WTC11 (cell line): Measurements from ENCODE around the gene CEP78. TPM values are rescaled to one million over a fixed set of nuclear protein-coding genes. Genes with fewer than 3 reads are reported as not detected.

Source experiments
- ATAC-seq: fragments of 200-7000 bp; cut with Tn5 transposase; 2 replicates; pipeline ENCODE4 v1.10.0; 2021; ENCODE audit warnings: mild to moderate bottlenecking, moderate library complexity
- CTCF ChIA-PET: fragments of 300-600 bp; sonication (Branson Sonifier 250); formaldehyde crosslinking; loops from one replicate; lab custom pipeline; 2021; ENCODE audit warnings: antibody characterized with exemption; lab: Charles Lee
- POLR2A ChIA-PET: fragments of 350-600 bp; sonication (Branson Sonifier 250); formaldehyde crosslinking; loops from one replicate; lab custom pipeline; 2021; ENCODE audit warnings: antibody characterized with exemption; lab: Charles Lee
- DNase-seq: peaks from one replicate; pipeline ENCODE4 v3.0.0; 2021; ENCODE audit warnings: low spot score
- H3K27ac Mint-ChIP-seq: 2 replicates; pipeline ENCODE4 v1.8.0; 2021; ENCODE audit warnings: mixed read lengths
- H3K27me3 Mint-ChIP-seq: 2 replicates; pipeline ENCODE4 v1.8.0; 2021; ENCODE audit warnings: low read depth, mild to moderate bottlenecking, moderate library complexity, mixed read lengths
- H3K36me3 Mint-ChIP-seq: 2 replicates; pipeline ENCODE4 v1.8.0; 2021; ENCODE audit warnings: mixed read lengths
- H3K4me1 Mint-ChIP-seq: 2 replicates; pipeline ENCODE4 v1.8.0; 2022; ENCODE audit warnings: mixed read lengths
- H3K4me3 Mint-ChIP-seq: 2 replicates; pipeline ENCODE4 v1.8.0; 2021; ENCODE audit warnings: mild to moderate bottlenecking, moderate library complexity, mixed read lengths
- H3K9me3 Mint-ChIP-seq: 2 replicates; pipeline ENCODE4 v1.8.0; 2021; ENCODE audit warnings: mixed read lengths
- ELF4 ChIP-seq: sonication (generic); formaldehyde crosslinking; IDR thresholded peaks from 2 replicates; pipeline ENCODE4 v1.8.1; 2022; ENCODE audit warnings: low read depth, mild to moderate bottlenecking, moderate library complexity, missing genetic modification reagents
- ETV6 ChIP-seq: sonication (generic); formaldehyde crosslinking; IDR thresholded peaks from 2 replicates; pipeline ENCODE4 v1.8.1; 2022; ENCODE audit warnings: mild to moderate bottlenecking, missing genetic modification reagents
- FOXK1 ChIP-seq: sonication (generic); formaldehyde crosslinking; IDR thresholded peaks from 2 replicates; pipeline ENCODE4 v1.8.0; 2022; ENCODE audit warnings: mild to moderate bottlenecking, moderate library complexity, missing genetic modification reagents
- FOXP1 ChIP-seq: sonication (generic); formaldehyde crosslinking; IDR thresholded peaks from 2 replicates; pipeline ENCODE4 v1.8.0; 2022; ENCODE audit warnings: missing genetic modification reagents, mild to moderate bottlenecking, moderate library complexity, borderline replicate concordance
- GRHL2 ChIP-seq: fragments of 250-450 bp; sonication (Bioruptor Pico); IDR thresholded peaks from 2 replicates; pipeline ENCODE4 v1.8.0; 2022; ENCODE audit warnings: mild to moderate bottlenecking, moderate library complexity; ENCODE audit not compliant: insufficient replicate concordance, severe bottlenecking
- KAT7 ChIP-seq: sonication (generic); formaldehyde crosslinking; IDR thresholded peaks from 2 replicates; pipeline ENCODE4 v1.8.1; 2023; ENCODE audit warnings: missing genetic modification reagents, mild to moderate bottlenecking, borderline replicate concordance
- PRRX2 ChIP-seq: fragments of 250-450 bp; sonication (Bioruptor Pico); IDR thresholded peaks from 2 replicates; pipeline ENCODE4 v1.8.0; 2021; ENCODE audit warnings: mild to moderate bottlenecking
- SMAD4 ChIP-seq: sonication (generic); formaldehyde crosslinking; IDR thresholded peaks from 2 replicates; pipeline ENCODE4 v1.8.0; 2022; ENCODE audit warnings: mild to moderate bottlenecking, missing genetic modification reagents
- SP1 ChIP-seq: sonication (generic); formaldehyde crosslinking; conservative IDR thresholded peaks from 2 replicates; pipeline ENCODE4 v1.8.1; 2022; ENCODE audit warnings: missing genetic modification reagents
- TCF7 ChIP-seq: sonication (generic); formaldehyde crosslinking; IDR thresholded peaks from 2 replicates; pipeline ENCODE4 v1.8.0; 2022; ENCODE audit warnings: mild to moderate bottlenecking, low read depth, missing genetic modification reagents, moderate library complexity
- TEAD4 ChIP-seq: sonication (generic); formaldehyde crosslinking; IDR thresholded peaks from 2 replicates; pipeline ENCODE4 v1.8.0; 2022; ENCODE audit warnings: mild to moderate bottlenecking, missing genetic modification reagents
- ZNF232 ChIP-seq: sonication (generic); formaldehyde crosslinking; IDR thresholded peaks from 2 replicates; pipeline ENCODE4 v1.8.0; 2022; ENCODE audit warnings: mild to moderate bottlenecking, missing genetic modification reagents
- ZNF263 ChIP-seq: sonication (generic); formaldehyde crosslinking; IDR thresholded peaks from 2 replicates; pipeline ENCODE4 v1.8.1; 2022; ENCODE audit warnings: low read depth, mild to moderate bottlenecking, moderate library complexity, missing genetic modification reagents
- total RNA-seq: library from RNA; stranded (reverse); gene quantifications from 3 replicates; pipeline ENCODE4 v1.2.3, GENCODE V29; 2021
- TF ChIP-seq, protein P1 (sequence below): sonication (generic); formaldehyde crosslinking; IDR thresholded peaks from 2 replicates; pipeline ENCODE4 v1.8.1; 2022; ENCODE audit warnings: mild to moderate bottlenecking, moderate library complexity, missing genetic modification reagents
- TF ChIP-seq, protein P2 (sequence below): sonication (generic); formaldehyde crosslinking; IDR thresholded peaks from 2 replicates; pipeline ENCODE4 v1.8.1; 2023; ENCODE audit warnings: mild to moderate bottlenecking, missing genetic modification reagents, moderate library complexity
- TF ChIP-seq, protein P3 (sequence below): fragments of 200-600 bp; IDR thresholded peaks from 2 replicates; pipeline ENCODE4 v1.8.0; 2022; ENCODE audit warnings: antibody characterized with exemption
- TF ChIP-seq, protein P4 (sequence below): fragments of 250-450 bp; sonication (Bioruptor Pico); IDR thresholded peaks from 2 replicates; pipeline ENCODE4 v1.9.0; 2021; ENCODE audit warnings: mild to moderate bottlenecking

Gene CEP78
- total RNA-seq, 1 experiment from 2014 or later = 42.0 TPM

DNA sequence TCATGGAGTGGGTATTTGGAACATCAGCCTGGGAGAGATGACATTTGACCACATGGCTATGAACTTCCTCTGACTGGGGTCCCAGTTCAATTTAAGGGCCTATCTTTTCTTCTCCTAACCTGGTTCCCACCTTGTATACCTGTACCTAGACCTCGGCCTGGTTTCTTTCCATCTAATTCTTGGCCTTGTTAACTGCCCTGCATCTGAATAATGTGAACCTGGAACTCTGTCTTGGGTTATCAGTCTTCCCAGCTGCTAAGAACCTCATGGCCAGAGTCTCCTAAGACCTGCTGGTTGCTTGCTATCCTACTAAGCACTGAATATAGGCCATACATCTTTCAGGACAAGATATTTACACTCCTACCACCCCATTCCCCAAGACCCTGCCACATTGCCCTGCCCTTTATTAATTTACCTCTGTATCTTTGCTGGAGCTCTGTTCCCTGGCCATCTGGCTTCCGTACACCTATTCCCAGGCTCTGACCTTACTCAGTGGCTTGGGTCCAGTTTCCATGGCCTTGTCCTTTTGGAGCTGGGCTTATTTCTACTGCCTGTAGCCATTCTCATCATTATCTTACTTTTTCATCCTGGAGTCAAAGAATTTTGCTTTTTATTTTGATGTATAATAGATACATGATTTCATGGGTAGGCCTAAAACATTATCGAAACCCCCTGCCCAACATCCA lies 67.6 kb downstream of the CEP78 start (continued):
- no peak for TF ChIP-seq PRRX2 (CRISPR knock-in tag)
- no peak for TF ChIP-seq ETV6

DNA sequence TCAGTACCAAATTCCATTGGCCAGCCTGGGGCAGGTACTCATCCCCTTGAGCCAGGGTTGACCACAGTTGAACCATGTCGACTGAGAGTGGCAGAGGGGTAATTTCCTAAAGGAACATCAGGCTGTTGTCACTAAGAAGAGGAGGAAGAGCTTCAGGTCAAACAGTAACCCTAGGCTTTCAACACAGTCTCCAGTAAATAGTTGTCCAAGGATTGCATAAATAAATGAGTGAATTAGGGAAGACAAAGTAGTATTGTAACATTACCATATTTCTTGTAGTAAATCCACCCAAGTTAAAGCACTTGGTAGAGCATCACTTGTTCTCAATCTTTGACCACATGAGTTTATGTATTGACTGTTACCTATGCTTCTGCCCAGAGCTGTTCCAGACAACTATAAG lies 68.5 kb downstream of the CEP78 start:
- Mint-ChIP-seq H3K9me3 (no peaks in the 10 kb centered on the region), H3K4me3 (no peak overlapping the region), H3K4me1 (peaks cover 3% of the 10 kb centered on the region), H3K27me3 (no peaks in the 10 kb centered on the region), H3K36me3 (peaks cover 78% of the 10 kb centered on the region), H3K27ac (0 out of 2 replicates have a peak overlapping the region, but pooled peaks have one; percentile 2)
- ChIA-PET POLR2A (interaction anchor here (0.6 to 1.8 kb wide), 4 partner anchors 9 to 998 kb away, joined by 3 to 5 read pairs (median 4); no protein-coding TSS in a partner anchor), CTCF (interaction anchor here (1.1 kb wide), 1 partner anchor 65 kb away, joined by 3 read pairs; no protein-coding TSS in a partner anchor)
- ATAC-seq (no peak), DNase-seq (no peak)
- TF ChIP-seq GRHL2 (CRISPR knock-in tag) (no peak), PRRX2 (CRISPR knock-in tag) (0 out of 2 replicates have a peak, but pooled peaks have one; percentile 51)

DNA sequence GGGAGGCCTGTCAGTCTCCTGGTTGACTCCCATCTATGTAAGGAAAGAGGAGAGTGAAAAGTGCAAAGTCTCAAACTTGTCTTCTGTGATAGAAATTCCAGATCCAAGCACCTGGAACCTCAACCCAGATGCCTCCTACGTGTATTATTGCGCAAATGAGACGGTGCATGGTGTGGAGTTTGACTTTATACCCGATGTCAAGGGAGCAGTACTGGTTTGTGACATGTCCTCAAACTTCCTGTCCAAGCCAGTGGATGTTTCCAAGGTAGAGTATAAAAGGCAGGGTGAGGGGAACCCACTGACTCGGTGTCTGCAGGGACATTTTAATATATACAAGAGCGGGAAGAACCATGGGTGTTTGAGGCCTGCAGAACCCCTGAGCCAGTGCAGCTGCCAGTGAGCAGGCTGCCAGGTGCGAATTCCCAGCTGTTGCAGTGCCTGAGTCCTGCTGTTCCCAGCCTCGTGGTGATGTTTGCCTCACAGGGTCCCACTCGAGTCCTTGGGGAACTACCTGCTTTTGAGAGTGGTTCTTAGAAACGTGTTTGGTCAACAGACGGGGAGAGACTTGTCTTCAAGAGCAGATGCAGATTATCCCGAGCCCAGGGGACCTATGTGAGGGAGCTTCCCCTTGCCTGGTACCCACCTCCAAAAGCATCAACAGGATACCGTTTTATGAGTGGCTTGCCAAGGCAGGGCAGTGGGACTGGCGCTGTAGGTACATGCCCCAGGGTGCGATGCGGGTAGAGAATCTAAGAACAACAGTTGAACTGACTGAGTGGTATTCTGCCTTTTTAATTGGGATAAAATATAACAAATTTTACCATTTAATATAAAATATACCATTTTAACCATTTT lies 70.6 kb downstream of the CEP78 start:
- ATAC-seq (no peak), DNase-seq (no peak)
- Mint-ChIP-seq H3K9me3 (no peaks in the 10 kb centered on the region), H3K36me3 (peaks cover 86% of the 10 kb centered on the region), H3K4me3 (no peak overlapping the region), H3K27me3 (no peaks in the 10 kb centered on the region), H3K4me1 (no peaks in the 10 kb centered on the region), H3K27ac (no peak overlapping the region; the same call in none of the 2 replicates)
- TF ChIP-seq FOXP1 (CRISPR knock-in tag) (no peak), TCF7 (no peak), FOXK1 (CRISPR knock-in tag) (no peak), SMAD4 (no peak), ELF4 (CRISPR knock-in tag) (no peak), SP1 (CRISPR knock-in tag) (no peak), ZNF232 (CRISPR knock-in tag) (no peak), TEAD4 (CRISPR knock-in tag) (no peak), KAT7 (CRISPR knock-in tag) (no peak), ZNF263 (CRISPR knock-in tag) (no peak)
- TF ChIP-seq, protein P1, sequence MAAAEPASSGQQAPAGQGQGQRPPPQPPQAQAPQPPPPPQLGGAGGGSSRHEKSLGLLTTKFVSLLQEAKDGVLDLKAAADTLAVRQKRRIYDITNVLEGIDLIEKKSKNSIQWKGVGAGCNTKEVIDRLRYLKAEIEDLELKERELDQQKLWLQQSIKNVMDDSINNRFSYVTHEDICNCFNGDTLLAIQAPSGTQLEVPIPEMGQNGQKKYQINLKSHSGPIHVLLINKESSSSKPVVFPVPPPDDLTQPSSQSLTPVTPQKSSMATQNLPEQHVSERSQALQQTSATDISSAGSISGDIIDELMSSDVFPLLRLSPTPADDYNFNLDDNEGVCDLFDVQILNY (CRISPR knock-in tag) = no peak
- TF ChIP-seq, protein P2, sequence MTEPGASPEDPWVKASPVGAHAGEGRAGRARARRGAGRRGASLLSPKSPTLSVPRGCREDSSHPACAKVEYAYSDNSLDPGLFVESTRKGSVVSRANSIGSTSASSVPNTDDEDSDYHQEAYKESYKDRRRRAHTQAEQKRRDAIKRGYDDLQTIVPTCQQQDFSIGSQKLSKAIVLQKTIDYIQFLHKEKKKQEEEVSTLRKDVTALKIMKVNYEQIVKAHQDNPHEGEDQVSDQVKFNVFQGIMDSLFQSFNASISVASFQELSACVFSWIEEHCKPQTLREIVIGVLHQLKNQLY = no peak
- TF ChIP-seq, protein P3, sequence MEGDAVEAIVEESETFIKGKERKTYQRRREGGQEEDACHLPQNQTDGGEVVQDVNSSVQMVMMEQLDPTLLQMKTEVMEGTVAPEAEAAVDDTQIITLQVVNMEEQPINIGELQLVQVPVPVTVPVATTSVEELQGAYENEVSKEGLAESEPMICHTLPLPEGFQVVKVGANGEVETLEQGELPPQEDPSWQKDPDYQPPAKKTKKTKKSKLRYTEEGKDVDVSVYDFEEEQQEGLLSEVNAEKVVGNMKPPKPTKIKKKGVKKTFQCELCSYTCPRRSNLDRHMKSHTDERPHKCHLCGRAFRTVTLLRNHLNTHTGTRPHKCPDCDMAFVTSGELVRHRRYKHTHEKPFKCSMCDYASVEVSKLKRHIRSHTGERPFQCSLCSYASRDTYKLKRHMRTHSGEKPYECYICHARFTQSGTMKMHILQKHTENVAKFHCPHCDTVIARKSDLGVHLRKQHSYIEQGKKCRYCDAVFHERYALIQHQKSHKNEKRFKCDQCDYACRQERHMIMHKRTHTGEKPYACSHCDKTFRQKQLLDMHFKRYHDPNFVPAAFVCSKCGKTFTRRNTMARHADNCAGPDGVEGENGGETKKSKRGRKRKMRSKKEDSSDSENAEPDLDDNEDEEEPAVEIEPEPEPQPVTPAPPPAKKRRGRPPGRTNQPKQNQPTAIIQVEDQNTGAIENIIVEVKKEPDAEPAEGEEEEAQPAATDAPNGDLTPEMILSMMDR = no peak
- TF ChIP-seq, protein P4, sequence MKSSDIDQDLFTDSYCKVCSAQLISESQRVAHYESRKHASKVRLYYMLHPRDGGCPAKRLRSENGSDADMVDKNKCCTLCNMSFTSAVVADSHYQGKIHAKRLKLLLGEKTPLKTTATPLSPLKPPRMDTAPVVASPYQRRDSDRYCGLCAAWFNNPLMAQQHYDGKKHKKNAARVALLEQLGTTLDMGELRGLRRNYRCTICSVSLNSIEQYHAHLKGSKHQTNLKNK = no peak
- ChIA-PET POLR2A (interaction anchor here (5.2 kb wide), 1 partner anchor 9 kb away, joined by 24 read pairs; the partner anchor contains the start of gene PSAT1), CTCF (no interaction called here)
